Neuron (in vitro differentiated cells): ENCODE data around the gene PKNOX2.

Experiments used
- H2AFZ ChIP-seq: one replicate; pipeline ENCODE4 v1.6.1; 2013; ENCODE audit warnings: low read depth, mild to moderate bottlenecking, inconsistent platforms, low read length, moderate library complexity
- H3K27me3 ChIP-seq: one replicate; pipeline ENCODE4 v1.6.1; 2013; ENCODE audit warnings: low read length; ENCODE audit not compliant: insufficient read depth
- H3K36me3 ChIP-seq: one replicate; pipeline ENCODE4 v1.6.1; 2013; ENCODE audit warnings: low read length; ENCODE audit not compliant: insufficient read depth
- H3K4me1 ChIP-seq: one replicate; pipeline ENCODE4 v1.6.1; 2013; ENCODE audit warnings: low read length; ENCODE audit not compliant: insufficient read depth
- H3K4me3 ChIP-seq: 2 replicates; pipeline ENCODE4 v1.5.1; 2013; ENCODE audit warnings: mild to moderate bottlenecking, low read length, moderate library complexity
- H3K9me3 ChIP-seq: one replicate; pipeline ENCODE4 v1.6.1; 2013; ENCODE audit warnings: low read length

The PKNOX2 gene

GRCh38 chr11:125412177-125412496 is 247.6 kb downstream of the PKNOX2 start:
- no peaks in the 10 kb centered on the region for H3K9me3 ChIP-seq
- peaks cover 29% of the 10 kb centered on the region for H3K4me1 ChIP-seq
- H2AFZ ChIP-seq: no peak overlapping the region
- H3K4me3 ChIP-seq: no peak overlapping the region
- peaks cover 2% of the 10 kb centered on the region for H3K36me3 ChIP-seq
- H3K27me3 ChIP-seq: no peaks in the 10 kb centered on the region

DNA sequence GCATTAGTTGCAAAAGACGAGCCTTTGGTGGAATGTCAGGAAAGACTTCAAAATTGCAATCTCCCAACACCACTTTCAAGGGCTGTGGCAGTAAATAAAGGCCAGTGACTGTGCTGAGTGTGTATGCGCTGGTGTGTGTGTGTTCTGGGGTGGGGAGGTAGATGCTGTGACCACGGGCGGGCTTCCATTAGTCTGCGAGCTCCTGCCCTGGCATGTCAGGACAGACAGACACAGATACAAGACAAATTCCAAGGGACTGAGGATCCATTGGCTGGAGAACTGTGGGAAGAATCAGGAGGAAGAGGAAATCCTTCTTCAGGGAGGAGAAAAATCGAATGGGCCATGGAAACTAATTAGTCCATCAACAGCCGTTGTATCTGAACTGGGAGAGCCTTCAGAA is 248.0 kb downstream of the PKNOX2 start:
- Histone ChIP-seq H3K36me3 (peaks cover 5% of the 10 kb centered on the region), H3K27me3 (no peaks in the 10 kb centered on the region), H3K4me3 (no peak overlapping the region), H2AFZ (no peak overlapping the region), H3K9me3 (no peaks in the 10 kb centered on the region), H3K4me1 (peaks cover 29% of the 10 kb centered on the region)

- no peak overlapping the region for H3K4me3 ChIP-seq
- H3K9me3 ChIP-seq: no peaks in the 10 kb centered on the region
- H3K27me3 ChIP-seq: no peaks in the 10 kb centered on the region
- H2AFZ ChIP-seq: no peak overlapping the region
- peaks cover 29% of the 10 kb centered on the region for H3K4me1 ChIP-seq
- H3K36me3 ChIP-seq: peaks cover 5% of the 10 kb centered on the region
Measured at GRCh38 chr11:125413226-125413625, 248.7 kb downstream of the PKNOX2 start.

DNA sequence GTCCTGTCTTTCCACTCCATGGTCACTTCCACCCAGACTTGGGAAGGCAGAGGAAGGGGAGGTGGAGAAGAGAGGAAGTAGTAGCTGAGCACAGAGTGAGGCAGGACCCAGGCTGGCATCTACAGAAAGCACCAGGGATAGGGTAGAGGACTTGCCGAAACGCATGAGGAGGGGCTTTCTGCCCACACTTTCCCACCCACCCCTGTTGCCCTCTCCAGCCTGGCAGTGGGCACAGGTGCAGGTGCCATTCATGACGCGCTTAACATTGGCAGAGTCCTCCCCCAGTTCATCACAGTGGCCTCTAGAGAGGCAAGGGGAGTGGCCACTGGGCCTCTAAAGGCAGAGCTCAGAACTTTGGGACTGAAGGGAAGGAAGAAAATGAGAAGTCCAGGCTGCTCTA is 249.6 kb downstream of the PKNOX2 start:
- Histone ChIP-seq H3K36me3 (peaks cover 5% of the 10 kb centered on the region), H3K4me3 (no peak overlapping the region), H3K9me3 (no peaks in the 10 kb centered on the region), H3K27me3 (no peaks in the 10 kb centered on the region), H2AFZ (no peak overlapping the region), H3K4me1 (peaks cover 29% of the 10 kb centered on the region)

- H2AFZ ChIP-seq: no peak overlapping the region
- no peak overlapping the region for H3K4me3 ChIP-seq
- H3K36me3 ChIP-seq: peaks cover 5% of the 10 kb centered on the region
- H3K27me3 ChIP-seq: no peaks in the 10 kb centered on the region
- H3K9me3 ChIP-seq: no peaks in the 10 kb centered on the region
- H3K4me1 ChIP-seq: peaks cover 3% of the 10 kb centered on the region
Measured at GRCh38 chr11:125416981-125417935, 252.7 kb downstream of the PKNOX2 start.

DNA sequence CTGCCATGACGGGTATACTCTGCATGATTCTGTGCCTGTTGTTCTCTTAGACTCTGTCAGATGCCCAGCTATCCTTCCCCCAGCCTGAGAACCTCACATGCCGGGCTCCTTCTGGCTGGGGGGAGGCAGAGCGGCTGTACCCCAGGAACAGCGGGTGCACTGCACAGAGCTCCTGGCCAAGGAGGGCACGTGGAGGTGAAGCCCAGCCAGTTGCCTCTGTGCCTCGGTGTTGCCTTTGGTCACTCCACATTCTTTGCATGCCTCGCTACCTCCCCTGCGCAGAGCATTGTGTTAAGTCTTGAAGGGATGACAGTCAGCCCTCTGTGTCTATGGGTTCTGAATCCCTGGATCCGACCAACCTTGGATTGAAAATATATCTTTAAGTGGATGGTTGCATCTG is 253.8 kb downstream of the PKNOX2 start:
- Histone ChIP-seq H3K36me3 (peaks cover 5% of the 10 kb centered on the region), H3K4me1 (no peaks in the 10 kb centered on the region), H3K9me3 (no peaks in the 10 kb centered on the region), H3K4me3 (no peak overlapping the region), H2AFZ (no peak overlapping the region), H3K27me3 (no peaks in the 10 kb centered on the region)

DNA sequence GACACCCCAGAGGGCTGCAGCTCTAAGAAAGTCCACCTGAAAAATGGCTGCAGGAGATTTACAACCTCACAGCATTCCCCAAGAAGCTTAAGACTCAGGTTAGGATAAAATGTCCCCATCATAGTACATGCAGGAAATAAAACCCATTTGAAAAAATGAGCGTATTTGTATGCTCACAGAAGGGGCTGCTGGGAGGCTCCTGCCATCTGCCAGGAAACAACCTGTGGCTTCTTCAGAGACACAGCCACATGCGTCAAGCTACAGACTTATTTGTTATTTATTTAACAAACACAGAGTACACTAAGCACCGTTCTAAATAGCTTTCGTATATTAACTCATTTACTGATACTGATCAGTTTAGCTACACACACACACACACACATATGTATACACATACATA is 258.1 kb downstream of the PKNOX2 start:
- no peaks in the 10 kb centered on the region for H3K36me3 ChIP-seq

GRCh38 chr11:125423247-125423849 is 258.8 kb downstream of the PKNOX2 start:
- Histone ChIP-seq H2AFZ (no peak overlapping the region), H3K4me3 (no peak overlapping the region), H3K9me3 (no peaks in the 10 kb centered on the region), H3K36me3 (no peaks in the 10 kb centered on the region), H3K4me1 (no peaks in the 10 kb centered on the region), H3K27me3 (no peaks in the 10 kb centered on the region)

More for the DNA sequence above, 258.1 kb downstream of the PKNOX2 start:
- Histone ChIP-seq H3K27me3 (no peaks in the 10 kb centered on the region), H3K4me1 (no peaks in the 10 kb centered on the region), H3K4me3 (no peak overlapping the region), H3K9me3 (no peaks in the 10 kb centered on the region), H2AFZ (no peak overlapping the region)

- Histone ChIP-seq H3K9me3 (no peaks in the 10 kb centered on the region), H3K4me3 (no peak overlapping the region), H2AFZ (no peak overlapping the region), H3K36me3 (no peaks in the 10 kb centered on the region), H3K4me1 (no peaks in the 10 kb centered on the region), H3K27me3 (no peaks in the 10 kb centered on the region)
Measured at GRCh38 chr11:125425601-125426000, 261.1 kb downstream of the PKNOX2 start.

DNA sequence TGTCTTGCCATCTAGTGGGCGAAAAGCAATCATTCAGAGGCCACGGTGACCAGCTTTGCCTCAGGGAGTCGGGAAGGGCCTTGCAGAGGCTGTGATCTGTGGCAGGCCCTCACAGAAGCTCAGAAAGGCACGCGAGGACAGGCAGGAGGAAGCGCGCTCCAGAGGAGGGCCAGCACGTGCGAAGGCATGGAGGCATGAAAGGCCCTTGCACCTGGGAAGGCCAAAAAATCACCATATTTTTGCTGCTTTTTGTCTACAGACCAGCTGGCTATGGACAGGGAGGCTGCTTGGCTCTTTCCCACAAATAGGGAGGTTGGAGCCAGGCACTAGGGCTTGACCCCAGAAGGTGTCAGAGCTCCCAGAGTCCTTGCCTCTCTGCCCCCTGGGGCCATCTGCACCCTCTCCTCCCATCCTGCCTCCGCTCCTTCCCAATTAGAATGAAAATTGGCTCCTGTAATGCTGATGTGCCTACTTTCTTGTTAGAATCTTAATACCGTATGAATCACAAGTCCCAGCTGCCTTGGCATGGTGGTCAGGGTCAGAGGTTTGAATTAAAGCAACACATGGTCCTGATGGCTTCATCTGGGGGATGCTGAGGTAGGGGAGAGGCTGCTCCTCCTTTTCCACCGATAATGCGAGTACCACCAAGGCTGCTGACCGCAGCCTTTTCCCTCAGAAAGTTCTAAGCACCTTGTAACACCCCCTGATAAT is 262.4 kb downstream of the PKNOX2 start:
- Histone ChIP-seq H3K9me3 (no peaks in the 10 kb centered on the region), H3K4me1 (no peaks in the 10 kb centered on the region), H3K36me3 (no peaks in the 10 kb centered on the region), H3K4me3 (no peak overlapping the region), H3K27me3 (no peaks in the 10 kb centered on the region), H2AFZ (no peak overlapping the region)

DNA sequence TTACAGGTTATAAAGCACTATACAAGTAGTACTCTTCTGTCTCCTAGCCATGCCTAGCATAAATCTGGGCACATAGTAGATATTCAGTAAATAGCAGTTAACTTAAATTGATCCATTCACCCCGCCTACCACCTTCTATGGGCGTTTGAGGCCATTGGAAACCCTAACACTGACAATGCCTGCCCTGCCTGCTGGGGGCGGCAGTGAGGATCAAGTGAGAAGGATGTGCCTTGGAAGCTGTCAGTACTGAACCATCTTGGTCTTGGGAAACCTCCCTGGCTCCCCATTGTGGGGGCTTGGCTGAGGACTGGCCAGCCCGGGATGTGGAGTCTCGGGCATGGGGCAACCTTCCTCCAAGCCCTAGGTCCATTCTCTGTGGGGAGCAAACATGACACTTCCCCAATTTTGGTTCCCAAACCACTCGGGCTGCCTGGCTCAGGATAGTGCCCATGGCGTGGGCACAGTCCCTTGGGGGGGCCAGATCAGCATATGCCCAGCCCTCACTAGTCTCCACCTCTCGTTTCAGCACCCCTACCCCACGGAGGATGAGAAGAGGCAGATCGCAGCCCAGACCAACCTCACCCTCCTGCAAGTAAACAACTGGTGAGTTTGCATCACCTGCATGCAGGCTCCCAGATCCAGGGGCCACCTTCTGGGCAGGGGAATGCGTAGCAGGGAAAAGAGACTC is 264.1 kb downstream of the PKNOX2 start:
- Histone ChIP-seq H3K36me3 (no peaks in the 10 kb centered on the region), H3K4me3 (no peak overlapping the region), H3K27me3 (no peaks in the 10 kb centered on the region), H2AFZ (no peak overlapping the region), H3K9me3 (no peaks in the 10 kb centered on the region), H3K4me1 (no peaks in the 10 kb centered on the region)

GRCh38 chr11:125429174-125429707 is 264.7 kb downstream of the PKNOX2 start:
- no peak overlapping the region for H2AFZ ChIP-seq
- no peaks in the 10 kb centered on the region for H3K4me1 ChIP-seq
- no peak overlapping the region for H3K4me3 ChIP-seq
- no peaks in the 10 kb centered on the region for H3K36me3 ChIP-seq
- H3K27me3 ChIP-seq: no peaks in the 10 kb centered on the region
- H3K9me3 ChIP-seq: no peaks in the 10 kb centered on the region
